ENCODE data around the gene CNIH2.

- TF ChIP-seq CTCF (IDR thresholded peaks at IDR 0.05) (no peak), POLR2A (IDR thresholded peaks at IDR 0.05) (no peak)
Observed at GRCh38 chr11:66322732-66323427, 44.9 kb downstream of the CNIH2 start.
